Brain microvascular endothelial cell (primary cell): ENCODE measurements around the gene MFNG.

Experiments used
- DNase-seq: peaks from one replicate; pipeline ENCODE4 v3.0.0-alpha.2; 2020
- H3K27ac ChIP-seq: fragments of 250-450 bp; sonication (Bioruptor Pico); 2 replicates; pipeline ENCODE4 v1.5.1; 2020; ENCODE audit warnings: mild to moderate bottlenecking, moderate library complexity
- H3K27me3 ChIP-seq: fragments of 250-450 bp; sonication (Bioruptor Pico); replicated peaks from 2 replicates; pipeline ENCODE4 v1.5.1; 2020; ENCODE audit warnings: mild to moderate bottlenecking
- H3K36me3 ChIP-seq: fragments of 250-450 bp; sonication (Bioruptor Pico); replicated peaks from 2 replicates; pipeline ENCODE4 v1.5.1; 2020; ENCODE audit warnings: mild to moderate bottlenecking
- H3K4me3 ChIP-seq: 2 replicates; pipeline ENCODE4 v1.5.1; 2011; ENCODE audit warnings: low read depth, mild to moderate bottlenecking, control low read depth, low read length, moderate library complexity
- in situ Hi-C: cut with HindIII; loops from 2 replicates; pipeline ENCODE4 v1.10.0; 2017; ENCODE audit warnings: low sequenced_read_pairs, low pct_ligation_motif_present
- TF ChIP-seq, protein P1 (sequence below): IDR thresholded peaks from 2 replicates; pipeline ENCODE4 v1.5.1; 2011; ENCODE audit warnings: low read depth, mild to moderate bottlenecking, moderate library complexity, low read length, control low read depth, inconsistent platforms; ENCODE audit errors: missing control alignments

The MFNG gene

DNA sequence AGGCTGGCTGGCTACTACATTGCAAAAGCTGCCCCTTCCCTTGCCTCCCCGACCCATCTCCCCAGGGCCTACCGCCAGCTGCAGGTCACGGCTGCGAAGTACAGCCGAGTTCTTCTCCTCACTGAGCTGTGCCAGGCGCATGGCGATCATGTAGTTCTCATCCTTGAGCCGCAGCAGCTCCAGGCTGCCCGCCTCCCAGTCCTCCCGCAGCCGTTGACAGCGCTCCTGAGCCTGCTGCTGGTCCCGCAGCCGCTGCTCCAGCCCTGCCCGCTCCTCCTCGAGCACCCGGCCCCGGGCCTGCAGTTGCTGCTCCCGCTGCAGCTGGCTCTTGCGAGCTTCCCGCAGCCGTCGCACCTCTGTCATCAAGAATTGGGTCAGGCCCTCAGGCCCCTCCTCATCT is 29.7 kb upstream of the MFNG start:
- Histone ChIP-seq H3K27me3 (no peaks in the 10 kb centered on the region), H3K36me3 (peaks cover 10% of the 10 kb centered on the region), H3K27ac (no peak overlapping the region), H3K4me3 (no peak overlapping the region)
- no peak for DNase-seq
- in situ Hi-C loops = no loop called here
- TF ChIP-seq, protein P1, sequence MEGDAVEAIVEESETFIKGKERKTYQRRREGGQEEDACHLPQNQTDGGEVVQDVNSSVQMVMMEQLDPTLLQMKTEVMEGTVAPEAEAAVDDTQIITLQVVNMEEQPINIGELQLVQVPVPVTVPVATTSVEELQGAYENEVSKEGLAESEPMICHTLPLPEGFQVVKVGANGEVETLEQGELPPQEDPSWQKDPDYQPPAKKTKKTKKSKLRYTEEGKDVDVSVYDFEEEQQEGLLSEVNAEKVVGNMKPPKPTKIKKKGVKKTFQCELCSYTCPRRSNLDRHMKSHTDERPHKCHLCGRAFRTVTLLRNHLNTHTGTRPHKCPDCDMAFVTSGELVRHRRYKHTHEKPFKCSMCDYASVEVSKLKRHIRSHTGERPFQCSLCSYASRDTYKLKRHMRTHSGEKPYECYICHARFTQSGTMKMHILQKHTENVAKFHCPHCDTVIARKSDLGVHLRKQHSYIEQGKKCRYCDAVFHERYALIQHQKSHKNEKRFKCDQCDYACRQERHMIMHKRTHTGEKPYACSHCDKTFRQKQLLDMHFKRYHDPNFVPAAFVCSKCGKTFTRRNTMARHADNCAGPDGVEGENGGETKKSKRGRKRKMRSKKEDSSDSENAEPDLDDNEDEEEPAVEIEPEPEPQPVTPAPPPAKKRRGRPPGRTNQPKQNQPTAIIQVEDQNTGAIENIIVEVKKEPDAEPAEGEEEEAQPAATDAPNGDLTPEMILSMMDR = no peak

DNA sequence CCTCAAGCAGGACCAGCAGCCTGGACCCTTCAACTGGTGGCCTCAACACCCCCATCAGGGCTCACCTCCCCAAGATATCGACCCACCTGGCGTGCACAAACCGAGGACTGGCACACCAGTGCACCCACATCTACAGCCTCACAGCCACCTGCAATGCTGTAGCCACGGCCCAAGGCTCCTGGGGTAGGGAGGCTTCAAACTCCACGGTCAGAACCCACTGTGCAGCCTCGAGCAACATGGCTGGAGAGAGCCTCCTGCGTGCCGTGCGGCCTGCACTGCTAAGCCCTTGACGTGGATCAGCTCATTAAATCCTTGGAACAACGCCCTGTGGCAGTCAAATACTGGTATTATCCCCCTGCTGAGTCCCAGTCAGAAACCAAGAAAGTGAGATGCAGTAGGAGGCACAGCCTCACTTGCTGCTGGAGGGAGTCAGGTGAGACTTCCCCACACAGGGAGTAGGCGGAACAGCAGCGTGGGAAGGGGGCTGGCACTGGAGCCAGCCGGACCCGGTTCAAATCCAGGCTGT is 28.4 kb upstream of the MFNG start:
- no peak overlapping the region for H3K27ac ChIP-seq
- TF ChIP-seq, protein P1 = no peak
- H3K4me3 ChIP-seq = no peak overlapping the region
- H3K36me3 ChIP-seq = peaks cover 10% of the 10 kb centered on the region
- no peaks in the 10 kb centered on the region for H3K27me3 ChIP-seq
- in situ Hi-C loops = no loop called here
- DNase-seq = no peak

- DNase-seq = no peak
- H3K36me3 ChIP-seq = peaks cover 26% of the 10 kb centered on the region
- peak overlapping the region; percentile 57 for H3K27ac ChIP-seq
- TF ChIP-seq, protein P1 = no peak
- no peak overlapping the region for H3K4me3 ChIP-seq
- no peaks in the 10 kb centered on the region for H3K27me3 ChIP-seq
- in situ Hi-C loops = no loop called here
Observed at GRCh38 chr22:37511395-37512104, 25.4 kb upstream of the MFNG start.

- no peak overlapping the region for H3K4me3 ChIP-seq
- no peak overlapping the region for H3K27ac ChIP-seq
- in situ Hi-C loops = no loop called here
- H3K27me3 ChIP-seq = no peaks in the 10 kb centered on the region
- TF ChIP-seq, protein P1 = no peak
- no peak for DNase-seq
- H3K36me3 ChIP-seq = peaks cover 32% of the 10 kb centered on the region
Observed at GRCh38 chr22:37510091-37510490, 23.9 kb upstream of the MFNG start.

DNA sequence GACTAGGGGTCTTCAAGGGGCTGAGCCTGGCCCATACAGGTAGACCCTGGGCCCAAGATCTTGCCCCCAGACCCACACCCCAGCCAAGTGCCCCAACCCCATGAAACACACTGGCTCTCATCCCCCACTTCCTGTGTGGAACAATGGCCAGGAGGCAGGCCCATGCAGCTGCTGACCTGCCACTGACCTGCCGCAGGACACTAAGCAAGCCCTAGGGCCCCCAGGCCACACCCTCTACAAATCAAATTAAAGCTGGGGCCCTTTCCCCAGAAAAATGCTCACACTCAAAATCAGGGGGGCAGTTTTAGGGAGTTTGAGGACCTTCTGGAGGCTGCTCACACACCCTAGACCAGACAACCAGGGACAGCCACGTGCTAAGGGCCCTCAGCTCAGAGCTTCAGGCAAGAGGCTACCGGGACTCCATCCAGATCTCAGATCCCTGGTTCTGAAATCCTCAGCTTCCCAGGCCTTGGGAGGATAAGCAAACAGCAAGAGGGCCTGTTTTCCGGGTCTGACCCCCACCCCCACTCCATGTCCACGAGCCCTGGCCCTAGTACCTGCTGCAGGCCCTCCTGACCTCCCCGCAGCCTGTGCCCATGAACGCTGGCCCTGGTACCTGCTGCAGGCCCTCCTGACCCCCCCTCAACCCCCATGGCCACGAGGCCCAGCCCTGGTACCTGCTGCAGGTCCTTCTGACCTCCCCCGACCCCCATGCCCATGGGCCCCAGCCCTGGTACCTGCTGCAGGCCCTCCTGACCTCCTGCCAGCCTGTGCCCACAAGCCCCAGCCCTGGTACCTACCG is 23.1 kb upstream of the MFNG start:
- TF ChIP-seq, protein P1 = no peak
- no peak for DNase-seq
- Histone ChIP-seq H3K27me3 (no peaks in the 10 kb centered on the region), H3K36me3 (peaks cover 29% of the 10 kb centered on the region), H3K27ac (no peak overlapping the region), H3K4me3 (no peak overlapping the region)
- in situ Hi-C loops = no loop called here
